A673 (cell line): ENCODE data around the gene CUEDC2. TPM values are rescaled to one million over a fixed set of nuclear protein-coding genes. Genes with fewer than 3 reads are reported as not detected.

Experiments used
- BruUV-seq: library from RNA; stranded (reverse); fragments of 400-500 nt; replicated peaks from 2 replicates; lab custom pipeline; 2021; lab: Mats Ljungman, UMichigan
- CTCF ChIA-PET: fragments of 300-600 bp; sonication (Branson Sonifier 250); formaldehyde crosslinking; loops from one replicate; lab custom pipeline; 2022; ENCODE audit warnings: antibody characterized with exemption; lab: Charles Lee
- POLR2A ChIA-PET: fragments of 300-600 bp; sonication (Branson Sonifier 250); formaldehyde crosslinking; loops from one replicate; lab custom pipeline; 2022; ENCODE audit warnings: antibody characterized with exemption; ENCODE audit not compliant: low non-redundant PET; lab: Charles Lee
- DNase-seq: peaks from one replicate; pipeline ENCODE4 v3.0.0-alpha.2; 2015; ENCODE audit warnings: low spot score
- H3K27ac ChIP-seq: fragments of 200-600 bp; sonication (generic); 2 replicates; pipeline ENCODE4 v1.5.1; 2016; ENCODE audit warnings: mixed run types, low read depth, mild to moderate bottlenecking, mixed read lengths, antibody characterized with exemption, low read length; ENCODE audit not compliant: poor library complexity, severe bottlenecking
- H3K27me3 ChIP-seq: fragments of 200-600 bp; sonication (generic); replicated peaks from 2 replicates; pipeline ENCODE4 v1.6.1; 2017; ENCODE audit warnings: mixed run types, low read depth, mild to moderate bottlenecking, mixed read lengths, antibody characterized with exemption, low read length; ENCODE audit not compliant: insufficient read depth, poor library complexity
- H3K36me3 ChIP-seq: fragments of 200-600 bp; sonication (generic); 2 replicates; pipeline ENCODE4 v1.6.1; 2016; ENCODE audit warnings: mixed run types, mild to moderate bottlenecking, mixed read lengths, antibody characterized with exemption, low read length; ENCODE audit not compliant: insufficient read depth, poor library complexity, severe bottlenecking
- H3K4me1 ChIP-seq: fragments of 200-600 bp; sonication (generic); 2 replicates; pipeline ENCODE4 v1.6.1; 2017; ENCODE audit warnings: mixed run types, mild to moderate bottlenecking, mixed read lengths, antibody characterized with exemption, low read length; ENCODE audit not compliant: insufficient read depth, poor library complexity, severe bottlenecking
- H3K4me3 ChIP-seq: fragments of 200-600 bp; sonication (generic); 2 replicates; pipeline ENCODE4 v1.5.1; 2016; ENCODE audit warnings: low read depth, mixed run types, mild to moderate bottlenecking, mixed read lengths, low read length; ENCODE audit not compliant: poor library complexity, severe bottlenecking
- H3K9me3 ChIP-seq: fragments of 200-600 bp; sonication (generic); 2 replicates; pipeline ENCODE4 v1.6.1; 2016; ENCODE audit warnings: mixed run types, low read depth, mild to moderate bottlenecking, mixed read lengths, antibody characterized with exemption, low read length; ENCODE audit not compliant: poor library complexity, severe bottlenecking
- CTCF ChIP-seq: fragments of 300-800, 200-600 bp; sonication (generic); conservative IDR thresholded peaks from 2 replicates; pipeline ENCODE4 v1.5.1; 2017; ENCODE audit warnings: low read depth, mild to moderate bottlenecking, antibody characterized with exemption, low read length, moderate library complexity, mixed read lengths
- EZH2 ChIP-seq: fragments of 200-600 bp; sonication (generic); IDR thresholded peaks from 2 replicates; pipeline ENCODE4 v1.6.1; 2017; ENCODE audit warnings: borderline replicate concordance, low read depth, mild to moderate bottlenecking, mixed read lengths, antibody characterized with exemption, low read length; ENCODE audit not compliant: poor library complexity, severe bottlenecking
- intact Hi-C: fragments of 100-400 bp; cut with micrococcal nuclease; formaldehyde crosslinking; loops from one replicate; pipeline ENCODE4 v1.10.0; 2022; ENCODE audit not compliant: unreplicated experiment
- total RNA-seq: library from RNA; stranded (reverse); gene quantifications from 2 replicates; pipeline ENCODE4 v1.2.3, GENCODE V29; 2021

Gene CUEDC2
- total RNA-seq, 1 experiment from 2014 or later, result 63.7 TPM

GRCh38 chr10:102434394-102435132, 2.2 kb upstream of the CUEDC2 start:
- H3K4me3 ChIP-seq, result no peak overlapping the region
- no peak for DNase-seq
- no peak for TF ChIP-seq CTCF
- no peak for TF ChIP-seq EZH2
- ChIA-PET POLR2A (interaction anchor here (0.6 kb wide), 1 partner anchor 11 kb away, joined by 3 read pairs; no protein-coding TSS in a partner anchor), CTCF (no interaction called here)
- H3K27me3 ChIP-seq, result no peaks in the 10 kb centered on the region
- peaks cover 13% of the 10 kb centered on the region for H3K4me1 ChIP-seq
- H3K36me3 ChIP-seq, result no peaks in the 10 kb centered on the region
- H3K27ac ChIP-seq, result no peak overlapping the region
- H3K9me3 ChIP-seq, result no peaks in the 10 kb centered on the region
- intact Hi-C loops, result no loop called here
- BruUV-seq, result no TSS peak

- CTCF ChIA-PET, result no interaction called here
- Histone ChIP-seq H3K4me1 (peaks cover 13% of the 10 kb centered on the region), H3K27me3 (no peaks in the 10 kb centered on the region), H3K4me3 (no peak overlapping the region), H3K36me3 (no peaks in the 10 kb centered on the region), H3K27ac (no peak overlapping the region), H3K9me3 (no peaks in the 10 kb centered on the region)
- BruUV-seq, result no TSS peak
- intact Hi-C loops, result no loop called here
- POLR2A ChIA-PET, result no interaction called here
- DNase-seq, result no peak
- TF ChIP-seq CTCF (no peak), EZH2 (no peak)
These were observed 1.3 kb upstream of the CUEDC2 start for GRCh38 chr10:102433619-102434046.

DNA sequence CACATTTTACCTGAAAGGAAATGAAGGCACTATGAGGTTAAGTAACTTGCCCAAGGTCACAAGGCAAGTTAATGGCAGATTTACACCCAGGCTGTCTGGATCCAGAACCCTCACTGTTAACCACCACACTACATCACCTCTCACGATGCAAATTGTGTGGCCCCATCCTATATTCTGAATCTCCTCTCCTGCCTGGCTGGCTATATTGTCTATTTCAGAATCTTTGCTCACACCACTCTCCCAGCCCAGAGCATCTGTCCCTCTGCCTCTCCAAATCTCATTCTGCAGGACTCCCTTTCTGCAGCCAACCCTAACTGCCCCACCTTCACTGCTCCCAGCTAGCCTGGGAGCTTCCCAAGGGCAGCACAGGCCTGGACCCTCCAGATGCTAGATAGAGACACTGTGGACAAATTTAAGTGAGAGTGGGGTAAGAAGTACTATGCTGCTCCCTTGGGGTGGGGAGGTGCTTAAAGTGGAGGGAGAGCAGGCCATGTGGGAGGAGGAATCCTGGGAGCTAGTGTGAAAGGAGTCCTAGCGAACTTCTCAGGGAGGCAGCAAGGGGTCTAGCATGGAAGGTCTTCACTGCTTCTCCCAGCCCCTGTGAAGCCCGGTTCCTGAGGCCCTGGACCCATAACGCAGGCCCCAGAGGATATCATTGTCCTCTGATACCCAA, 786 bp downstream of the CUEDC2 start:
- no peaks in the 10 kb centered on the region for H3K27me3 ChIP-seq
- intact Hi-C loops, result no loop called here
- TF ChIP-seq CTCF (no peak), EZH2 (no peak)
- peaks cover 13% of the 10 kb centered on the region for H3K4me1 ChIP-seq
- peak overlapping the region; percentile 97 for H3K4me3 ChIP-seq
- ChIA-PET POLR2A (no interaction called here), CTCF (interaction anchor here (1.0 kb wide), 1 partner anchor 152 kb away, joined by 3 read pairs; no protein-coding TSS in a partner anchor)
- peak overlapping the region; percentile 86 for H3K27ac ChIP-seq
- BruUV-seq, result no TSS peak
- peak; percentile 58 for DNase-seq
- no peaks in the 10 kb centered on the region for H3K36me3 ChIP-seq
- H3K9me3 ChIP-seq, result no peaks in the 10 kb centered on the region
